Prostate gland (tissue), 2 donors: Measurements from ENCODE around the gene NR1D2.

Source experiments
- POLR2AphosphoS5 ChIP-seq: sonication (generic); formaldehyde crosslinking; IDR thresholded peaks from one replicate; pipeline ENCODE4 v1.6.1; 2017; ENCODE audit warnings: antibody characterized with exemption
- TF ChIP-seq, protein P1 (sequence below), 4 experiments: fragments of 200-600 bp in 2 of 4; fragments of 450-650 bp in 2 of 4; sonication (generic) in 2 of 4; IDR thresholded peaks; 1 replicate in 3 of 4; 2 replicates in 1 of 4; pipeline ENCODE4 v1.5.1; 2016 to 2019; ENCODE audit warnings: antibody characterized with exemption in 4 of 4, mild to moderate bottlenecking in 2 of 4, moderate library complexity in 2 of 4

DNA sequence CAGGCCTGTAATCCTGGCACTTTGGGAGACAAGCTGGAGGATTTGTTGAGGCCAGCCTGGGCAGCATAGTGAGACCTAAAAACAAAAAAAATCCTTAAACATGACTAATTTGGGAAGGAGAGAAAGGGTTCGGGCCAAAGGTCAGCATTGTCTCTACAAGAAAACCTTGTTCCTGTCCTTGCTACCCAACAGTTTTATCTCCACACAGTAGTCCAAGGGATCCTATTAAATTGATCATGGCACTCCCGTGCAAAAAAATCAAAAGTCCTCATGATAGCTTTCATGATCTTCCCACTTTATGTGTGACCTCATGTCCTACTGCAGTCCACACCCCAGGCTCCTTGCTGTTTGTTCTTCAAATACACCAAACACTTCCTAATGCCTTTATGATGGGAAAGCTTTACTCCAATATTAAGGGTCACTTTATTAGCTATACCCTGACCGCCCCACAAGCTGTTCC lies 24.0 kb upstream of the NR1D2 start:
- TF ChIP-seq, protein P1, sequence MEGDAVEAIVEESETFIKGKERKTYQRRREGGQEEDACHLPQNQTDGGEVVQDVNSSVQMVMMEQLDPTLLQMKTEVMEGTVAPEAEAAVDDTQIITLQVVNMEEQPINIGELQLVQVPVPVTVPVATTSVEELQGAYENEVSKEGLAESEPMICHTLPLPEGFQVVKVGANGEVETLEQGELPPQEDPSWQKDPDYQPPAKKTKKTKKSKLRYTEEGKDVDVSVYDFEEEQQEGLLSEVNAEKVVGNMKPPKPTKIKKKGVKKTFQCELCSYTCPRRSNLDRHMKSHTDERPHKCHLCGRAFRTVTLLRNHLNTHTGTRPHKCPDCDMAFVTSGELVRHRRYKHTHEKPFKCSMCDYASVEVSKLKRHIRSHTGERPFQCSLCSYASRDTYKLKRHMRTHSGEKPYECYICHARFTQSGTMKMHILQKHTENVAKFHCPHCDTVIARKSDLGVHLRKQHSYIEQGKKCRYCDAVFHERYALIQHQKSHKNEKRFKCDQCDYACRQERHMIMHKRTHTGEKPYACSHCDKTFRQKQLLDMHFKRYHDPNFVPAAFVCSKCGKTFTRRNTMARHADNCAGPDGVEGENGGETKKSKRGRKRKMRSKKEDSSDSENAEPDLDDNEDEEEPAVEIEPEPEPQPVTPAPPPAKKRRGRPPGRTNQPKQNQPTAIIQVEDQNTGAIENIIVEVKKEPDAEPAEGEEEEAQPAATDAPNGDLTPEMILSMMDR (IDR thresholded peaks at IDR 0.05), result no peak
- TF ChIP-seq POLR2AphosphoS5, result no peak
